ENCODE measurements around the gene S100A14. TPM values are rescaled to one million over a fixed set of nuclear protein-coding genes. Genes with fewer than 3 reads are reported as not detected.

The S100A14 gene
- total RNA-seq, 4 donors from 2014 or later, result 112 to 175 (median 132) TPM

- Histone ChIP-seq H3K36me3 (peaks cover 0 to 2% of the 10 kb centered on the region in 2 donors), H3K4me1 (peaks cover 59 to 71% of the 10 kb centered on the region in 2 donors), H3K27ac (peak within 1 kb of the TSS; percentile 96 to 99 (median 96)), H3K4me3 (replicated peaks in 1 of 3) (peak within 1 kb of the TSS in 2 of 3 donors; percentile 1 to 47), H3K9me3 (no peaks in the 10 kb centered on the region), H3K27me3 (no peaks in the 10 kb centered on the region)
- WGBS, 2 donors, result 57 to 68% methylated on average over 2 to 6 of the region's 10 CpGs
- DNase-seq, result peak; percentile 85 to 86
- TF ChIP-seq, protein P1, sequence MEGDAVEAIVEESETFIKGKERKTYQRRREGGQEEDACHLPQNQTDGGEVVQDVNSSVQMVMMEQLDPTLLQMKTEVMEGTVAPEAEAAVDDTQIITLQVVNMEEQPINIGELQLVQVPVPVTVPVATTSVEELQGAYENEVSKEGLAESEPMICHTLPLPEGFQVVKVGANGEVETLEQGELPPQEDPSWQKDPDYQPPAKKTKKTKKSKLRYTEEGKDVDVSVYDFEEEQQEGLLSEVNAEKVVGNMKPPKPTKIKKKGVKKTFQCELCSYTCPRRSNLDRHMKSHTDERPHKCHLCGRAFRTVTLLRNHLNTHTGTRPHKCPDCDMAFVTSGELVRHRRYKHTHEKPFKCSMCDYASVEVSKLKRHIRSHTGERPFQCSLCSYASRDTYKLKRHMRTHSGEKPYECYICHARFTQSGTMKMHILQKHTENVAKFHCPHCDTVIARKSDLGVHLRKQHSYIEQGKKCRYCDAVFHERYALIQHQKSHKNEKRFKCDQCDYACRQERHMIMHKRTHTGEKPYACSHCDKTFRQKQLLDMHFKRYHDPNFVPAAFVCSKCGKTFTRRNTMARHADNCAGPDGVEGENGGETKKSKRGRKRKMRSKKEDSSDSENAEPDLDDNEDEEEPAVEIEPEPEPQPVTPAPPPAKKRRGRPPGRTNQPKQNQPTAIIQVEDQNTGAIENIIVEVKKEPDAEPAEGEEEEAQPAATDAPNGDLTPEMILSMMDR (IDR thresholded peaks at IDR 0.05), result peak in 2 of 6 experiments; percentile 20 to 62
- TF ChIP-seq POLR2A (IDR thresholded peaks at IDR 0.05), result peak in 1 of 2 donors; percentile 6
- intact Hi-C loops (cut with DNase I), result no loop called here
Measured at GRCh38 chr1:153627715-153628626, 11.8 kb upstream of the S100A14 start, which contains the start of gene S100A1. S100A1 (plus strand) TSS chr1:153628434; CDS start chr1:153630522, 2,088 bp downstream.

DNA sequence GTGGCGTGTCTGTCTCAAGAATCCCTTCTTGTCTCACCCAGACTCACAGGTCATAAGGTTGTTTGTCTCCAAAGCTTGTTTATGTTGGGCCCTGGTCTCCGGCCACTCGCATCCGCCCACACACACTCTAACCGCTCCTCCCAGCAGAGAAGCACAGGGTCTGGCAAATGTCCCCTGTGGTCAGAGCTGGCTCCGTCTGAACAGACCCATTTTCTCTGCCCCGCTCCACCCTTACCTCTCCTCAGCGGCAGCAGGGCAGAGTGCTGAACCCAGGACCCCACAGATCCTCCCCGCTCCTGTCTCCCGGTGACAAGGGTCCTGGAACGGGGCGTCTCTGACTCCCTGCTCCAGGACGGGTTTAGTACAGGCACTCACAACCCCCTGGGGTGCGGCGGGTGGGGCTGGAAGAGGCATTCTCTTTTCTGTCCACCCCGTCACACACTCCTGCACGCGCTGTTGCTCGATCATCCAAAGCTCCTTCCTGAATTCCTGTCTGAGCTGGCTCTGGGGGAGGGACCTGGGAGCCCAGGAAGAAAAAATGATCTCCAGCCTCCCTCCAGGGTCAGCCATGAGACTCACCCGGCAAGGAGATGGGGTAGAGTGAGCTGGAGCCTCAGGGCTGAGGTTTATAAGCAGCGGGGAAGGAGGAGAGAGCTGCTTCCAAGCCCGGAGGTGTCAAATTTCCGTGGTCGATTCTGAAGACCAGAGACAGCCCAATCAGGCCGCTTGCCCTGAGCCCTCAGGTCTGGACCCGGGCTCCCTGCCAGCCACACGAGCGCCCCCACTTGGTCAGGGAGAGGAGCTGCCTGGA lies 11.0 kb upstream of the S100A14 start, which contains the start of gene S100A13:
TSS of gene S100A13 (minus strand) at position 602 of the 811 bp plus-strand sequence. CDS start 1,033 bp downstream, outside the sequence.
- TF ChIP-seq, protein P1 (IDR thresholded peaks at IDR 0.05), result peak in 4 of 6 experiments; percentile 8 to 69 (median 56)
- peak; percentile 64 to 82 for TF ChIP-seq POLR2A (IDR thresholded peaks at IDR 0.05)
- peaks cover 65 to 74% of the 10 kb centered on the region in 2 donors for H3K4me1 ChIP-seq
- H3K9me3 ChIP-seq, result no peaks in the 10 kb centered on the region
- H3K36me3 ChIP-seq, result peaks cover 0 to 2% of the 10 kb centered on the region in 2 donors
- H3K27me3 ChIP-seq, result no peaks in the 10 kb centered on the region
- H3K27ac ChIP-seq, result peak within 1 kb of the TSS; percentile 96 to 99 (median 96)
- peak; percentile 94 to 95 for DNase-seq
- peak within 1 kb of the TSS in 2 of 3 donors; percentile 2 to 47 for H3K4me3 ChIP-seq (replicated peaks in 1 of 3)
- WGBS, 2 donors, result 0 to 14% methylated on average over 11 to 23 of the region's 28 CpGs
- intact Hi-C loops (cut with DNase I), result no loop called here

- DNase-seq, result no peak
- intact Hi-C loops (cut with DNase I), result no loop called here
- peaks cover 67 to 76% of the 10 kb centered on the region in 2 donors for H3K4me1 ChIP-seq
Measured at GRCh38 chr1:153626477-153626903, 10.4 kb upstream of the S100A14 start.

GRCh38 chr1:153624965-153625611 lies 9.0 kb upstream of the S100A14 start:
- Histone ChIP-seq H3K27me3 (no peaks in the 10 kb centered on the region), H3K4me3 (replicated peaks in 1 of 3) (peak overlapping the region in 1 of 3 donors; percentile 47), H3K4me1 (peaks cover 67 to 68% of the 10 kb centered on the region in 2 donors), H3K36me3 (peaks cover under 1 to 2% of the 10 kb centered on the region in 2 donors), H3K27ac (peak overlapping the region; percentile 96 to 99 (median 96)), H3K9me3 (no peaks in the 10 kb centered on the region)
- WGBS, 2 donors, result 75 to 76% methylated on average over 10 of the region's 10 CpGs
- DNase-seq, result no peak
- intact Hi-C loops (cut with DNase I), result no loop called here
- TF ChIP-seq POLR2A (IDR thresholded peaks at IDR 0.05), result no peak

More at GRCh38 chr1:153626477-153626903, 10.4 kb upstream of the S100A14 start:
- H3K9me3 ChIP-seq, result no peaks in the 10 kb centered on the region
- no peaks in the 10 kb centered on the region for H3K27me3 ChIP-seq
- TF ChIP-seq, protein P1 (IDR thresholded peaks at IDR 0.05), result no peak
- TF ChIP-seq POLR2A (IDR thresholded peaks at IDR 0.05), result no peak
- H3K36me3 ChIP-seq, result peaks cover 0 to 2% of the 10 kb centered on the region in 2 donors
- H3K27ac ChIP-seq, result peak overlapping the region; percentile 96 to 99 (median 96)
- 30 to 32% methylated on average over 3 of the region's 3 CpGs for WGBS, 2 donors
- H3K4me3 ChIP-seq (replicated peaks in 1 of 3), result peak overlapping the region in 2 of 3 donors; percentile 2 to 47
